ENCODE results near the gene SLCO1A2. TPM values are rescaled to one million over a fixed set of nuclear protein-coding genes. Genes with fewer than 3 reads are reported as not detected.

SLCO1A2 gene
- total RNA-seq, 1 donor from 2014 or later: not detected

- FAIRE-seq: no peak
- no peak overlapping the region for H3K4me3 ChIP-seq (ENCODE audit: low read depth, low read length)
- no peak for TF ChIP-seq CTCF (IDR thresholded peaks at IDR 0.05; ENCODE audit: insufficient read depth, low read length, severe bottlenecking)
- H3K36me3 ChIP-seq (ENCODE audit: control insufficient read depth, insufficient read depth, low read length): no peaks in the 10 kb centered on the region
- H3K27me3 ChIP-seq (ENCODE audit: control insufficient read depth, insufficient read depth, low read length): no peaks in the 10 kb centered on the region
- no peak for DNase-seq (ENCODE audit: low read depth)
These were observed 70.5 kb downstream of the SLCO1A2 start for GRCh38 chr12:21264232-21264631.

- no peak for FAIRE-seq
- no peak for DNase-seq (ENCODE audit: low read depth)
- H3K36me3 ChIP-seq (ENCODE audit: control insufficient read depth, insufficient read depth, low read length): no peaks in the 10 kb centered on the region
These were observed 77.5 kb downstream of the SLCO1A2 start for GRCh38 chr12:21257172-21257571.

GRCh38 chr12:21252070-21252469 lies 82.6 kb downstream of the SLCO1A2 start:
- FAIRE-seq (no peak), DNase-seq (ENCODE audit: low read depth) (no peak)
- H3K4me3 ChIP-seq (ENCODE audit: low read depth, low read length): no peak overlapping the region
- H3K27me3 ChIP-seq (ENCODE audit: control insufficient read depth, insufficient read depth, low read length): no peaks in the 10 kb centered on the region
- no peaks in the 10 kb centered on the region for H3K36me3 ChIP-seq (ENCODE audit: control insufficient read depth, insufficient read depth, low read length)
- no peak for TF ChIP-seq CTCF (IDR thresholded peaks at IDR 0.05; ENCODE audit: insufficient read depth, low read length, severe bottlenecking)

More at GRCh38 chr12:21257172-21257571, 77.5 kb downstream of the SLCO1A2 start:
- Histone ChIP-seq H3K4me3 (ENCODE audit: low read depth, low read length) (no peak overlapping the region), H3K27me3 (ENCODE audit: control insufficient read depth, insufficient read depth, low read length) (no peaks in the 10 kb centered on the region)
- TF ChIP-seq CTCF (IDR thresholded peaks at IDR 0.05; ENCODE audit: insufficient read depth, low read length, severe bottlenecking): no peak

- no peaks in the 10 kb centered on the region for H3K27me3 ChIP-seq (ENCODE audit: control insufficient read depth, insufficient read depth, low read length)
- no peak overlapping the region for H3K4me3 ChIP-seq (ENCODE audit: low read depth, low read length)
- FAIRE-seq: no peak
These were observed 86.0 kb downstream of the SLCO1A2 start for GRCh38 chr12:21248679-21249078.

GRCh38 chr12:21239866-21240265 lies 94.9 kb downstream of the SLCO1A2 start:
- no peak for TF ChIP-seq CTCF (IDR thresholded peaks at IDR 0.05; ENCODE audit: insufficient read depth, low read length, severe bottlenecking)
- Histone ChIP-seq H3K27me3 (ENCODE audit: control insufficient read depth, insufficient read depth, low read length) (no peaks in the 10 kb centered on the region), H3K36me3 (ENCODE audit: control insufficient read depth, insufficient read depth, low read length) (no peaks in the 10 kb centered on the region), H3K4me3 (ENCODE audit: low read depth, low read length) (no peak overlapping the region)
- DNase-seq (ENCODE audit: low read depth): no peak
- no peak for FAIRE-seq

More at GRCh38 chr12:21248679-21249078, 86.0 kb downstream of the SLCO1A2 start:
- peak; percentile 35 for DNase-seq (ENCODE audit: low read depth)
- no peak for TF ChIP-seq CTCF (IDR thresholded peaks at IDR 0.05; ENCODE audit: insufficient read depth, low read length, severe bottlenecking)
- H3K36me3 ChIP-seq (ENCODE audit: control insufficient read depth, insufficient read depth, low read length): no peaks in the 10 kb centered on the region

GRCh38 chr12:21234395-21234794 lies 100.3 kb downstream of the SLCO1A2 start:
- no peak for DNase-seq (ENCODE audit: low read depth)
- no peak for TF ChIP-seq CTCF (IDR thresholded peaks at IDR 0.05; ENCODE audit: insufficient read depth, low read length, severe bottlenecking)
- H3K36me3 ChIP-seq (ENCODE audit: control insufficient read depth, insufficient read depth, low read length): no peaks in the 10 kb centered on the region
- H3K4me3 ChIP-seq (ENCODE audit: low read depth, low read length): no peak overlapping the region
- no peaks in the 10 kb centered on the region for H3K27me3 ChIP-seq (ENCODE audit: control insufficient read depth, insufficient read depth, low read length)
- no peak for FAIRE-seq
